Measurements from ENCODE around the gene FRYL.
"Not testable (repeated sequence)": the region's sequence is repeated elsewhere in the genome, so short reads cannot be mapped to it uniquely, and the experiment has no call there.

FRYL gene

GRCh38 chr4:48767055-48767929 is 12.8 kb downstream of the FRYL start:
- no peak; the same call in 1 of the 2 replicates for TF ChIP-seq CTCF (conservative IDR thresholded peaks at IDR 0.05)
- no peak for TF ChIP-seq ZFX (IDR thresholded peaks at IDR 0.05)
- H3K27ac ChIP-seq, result no peak overlapping the region

GRCh38 chr4:48766131-48766792 is 13.8 kb downstream of the FRYL start:
- no peak overlapping the region for H3K27ac ChIP-seq
- TF ChIP-seq CTCF (conservative IDR thresholded peaks at IDR 0.05) (no peak), ZFX (IDR thresholded peaks at IDR 0.05) (no peak)

GRCh38 chr4:48762408-48762807 is 17.7 kb downstream of the FRYL start:
- TF ChIP-seq CTCF (conservative IDR thresholded peaks at IDR 0.05) (no peak), ZFX (IDR thresholded peaks at IDR 0.05) (no peak)

GRCh38 chr4:48761286-48761685 is 18.8 kb downstream of the FRYL start:
- H3K27ac ChIP-seq, result no peak overlapping the region
- TF ChIP-seq CTCF (conservative IDR thresholded peaks at IDR 0.05) (no peak), ZFX (IDR thresholded peaks at IDR 0.05) (no peak)

More at GRCh38 chr4:48762408-48762807, 17.7 kb downstream of the FRYL start:
- H3K27ac ChIP-seq, result no peak overlapping the region

- H3K27ac ChIP-seq, result not testable (repeated sequence)
Observed at GRCh38 chr4:48758703-48759102, 21.4 kb downstream of the FRYL start.

GRCh38 chr4:48756689-48757220 is 23.3 kb downstream of the FRYL start:
- no peak overlapping the region for H3K27ac ChIP-seq
- TF ChIP-seq ZFX (IDR thresholded peaks at IDR 0.05), result no peak
- TF ChIP-seq CTCF (conservative IDR thresholded peaks at IDR 0.05), result no peak

- TF ChIP-seq ZFX (IDR thresholded peaks at IDR 0.05) (no peak), CTCF (conservative IDR thresholded peaks at IDR 0.05) (no peak)
- H3K27ac ChIP-seq, result no peak overlapping the region
Observed at GRCh38 chr4:48755281-48755680, 24.8 kb downstream of the FRYL start.
